ENCODE results near the gene TIMM29. TPM values are rescaled to one million over a fixed set of nuclear protein-coding genes. Genes with fewer than 3 reads are reported as not detected.

TIMM29 gene
- polyA plus RNA-seq, 3 donors: 5.2 to 18.7 (median 14.1) TPM

DNA sequence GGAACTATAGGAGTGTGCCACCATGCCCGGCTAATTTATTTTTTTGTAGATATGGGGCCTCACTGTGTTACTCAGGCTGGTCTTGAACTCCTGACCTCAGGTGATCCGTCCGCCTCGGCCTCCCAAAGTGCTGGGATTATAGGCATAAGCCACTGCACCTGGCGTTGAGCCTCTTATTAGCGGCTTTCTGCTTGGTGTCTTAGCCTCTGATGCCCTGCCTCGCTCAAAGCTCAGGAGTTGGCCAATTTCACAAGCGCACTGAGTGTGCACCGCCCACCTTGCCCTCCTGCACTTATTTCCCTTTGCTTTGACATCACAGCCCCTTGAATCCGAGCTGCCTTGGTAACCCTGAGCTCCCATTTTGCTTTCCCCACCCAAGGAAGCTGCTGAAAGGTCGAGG is 10.3 kb upstream of the TIMM29 start:
- intact Hi-C loops (cut with micrococcal nuclease): no loop called here
- TF ChIP-seq, protein P1, sequence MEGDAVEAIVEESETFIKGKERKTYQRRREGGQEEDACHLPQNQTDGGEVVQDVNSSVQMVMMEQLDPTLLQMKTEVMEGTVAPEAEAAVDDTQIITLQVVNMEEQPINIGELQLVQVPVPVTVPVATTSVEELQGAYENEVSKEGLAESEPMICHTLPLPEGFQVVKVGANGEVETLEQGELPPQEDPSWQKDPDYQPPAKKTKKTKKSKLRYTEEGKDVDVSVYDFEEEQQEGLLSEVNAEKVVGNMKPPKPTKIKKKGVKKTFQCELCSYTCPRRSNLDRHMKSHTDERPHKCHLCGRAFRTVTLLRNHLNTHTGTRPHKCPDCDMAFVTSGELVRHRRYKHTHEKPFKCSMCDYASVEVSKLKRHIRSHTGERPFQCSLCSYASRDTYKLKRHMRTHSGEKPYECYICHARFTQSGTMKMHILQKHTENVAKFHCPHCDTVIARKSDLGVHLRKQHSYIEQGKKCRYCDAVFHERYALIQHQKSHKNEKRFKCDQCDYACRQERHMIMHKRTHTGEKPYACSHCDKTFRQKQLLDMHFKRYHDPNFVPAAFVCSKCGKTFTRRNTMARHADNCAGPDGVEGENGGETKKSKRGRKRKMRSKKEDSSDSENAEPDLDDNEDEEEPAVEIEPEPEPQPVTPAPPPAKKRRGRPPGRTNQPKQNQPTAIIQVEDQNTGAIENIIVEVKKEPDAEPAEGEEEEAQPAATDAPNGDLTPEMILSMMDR (IDR thresholded peaks at IDR 0.05): no peak
- Mint-ChIP-seq H3K4me3 (no peak overlapping the region), H3K36me3 (peaks cover 42 to 75% of the 10 kb centered on the region in 2 donors), H3K27me3 (ENCODE audit: low read depth in 3 of 3) (no peaks in the 10 kb centered on the region), H3K9me3 (no peaks in the 10 kb centered on the region), H3K4me1 (no peaks in the 10 kb centered on the region), H3K27ac (peak overlapping the region in 2 of 7 donors; percentile 22 to 53)
- Histone ChIP-seq H3K27ac (ENCODE audit: low read depth in 1 of 2, low read length in 2 of 2) (no peak overlapping the region), H3K4me3 (replicated peaks in 1 of 3; ENCODE audit: low read depth in 2 of 3, low read length in 3 of 3) (no peak overlapping the region), H3K27me3 (ENCODE audit: control insufficient read depth in 2 of 2, insufficient read depth in 2 of 2, low read length in 2 of 2) (no peaks in the 10 kb centered on the region), H3K79me2 (ENCODE audit: insufficient read depth, low read length) (no peaks in the 10 kb centered on the region), H3K36me3 (replicated peaks in 1 of 2; ENCODE audit: control insufficient read depth in 1 of 2, insufficient read depth in 2 of 2, low read length in 2 of 2) (peaks cover 53 to 76% of the 10 kb centered on the region in 2 donors), H2AFZ (ENCODE audit: insufficient read depth, low read depth, low read length, poor library complexity, severe bottlenecking) (no peak overlapping the region), H3K4me1 (ENCODE audit: control insufficient read depth in 1 of 2, insufficient read depth in 2 of 2, low read length in 2 of 2) (no peaks in the 10 kb centered on the region), H4K20me1 (ENCODE audit: insufficient read depth, low read length) (no peaks in the 10 kb centered on the region), H3K9me3 (replicated peaks in 1 of 2; ENCODE audit: control insufficient read depth in 1 of 2, insufficient read depth in 1 of 2, low read length in 2 of 2) (no peaks in the 10 kb centered on the region), H3K9ac (ENCODE audit: insufficient read depth, low read length, poor library complexity, severe bottlenecking) (no peak overlapping the region), H3K4me2 (replicated peaks; ENCODE audit: extremely low read depth, low read length, poor library complexity, severe bottlenecking) (no peak overlapping the region)
- no peak for DNase-seq
- 92% methylated on average over 2 of the region's 11 CpGs for WGBS (ENCODE audit: insufficient coverage)

DNA sequence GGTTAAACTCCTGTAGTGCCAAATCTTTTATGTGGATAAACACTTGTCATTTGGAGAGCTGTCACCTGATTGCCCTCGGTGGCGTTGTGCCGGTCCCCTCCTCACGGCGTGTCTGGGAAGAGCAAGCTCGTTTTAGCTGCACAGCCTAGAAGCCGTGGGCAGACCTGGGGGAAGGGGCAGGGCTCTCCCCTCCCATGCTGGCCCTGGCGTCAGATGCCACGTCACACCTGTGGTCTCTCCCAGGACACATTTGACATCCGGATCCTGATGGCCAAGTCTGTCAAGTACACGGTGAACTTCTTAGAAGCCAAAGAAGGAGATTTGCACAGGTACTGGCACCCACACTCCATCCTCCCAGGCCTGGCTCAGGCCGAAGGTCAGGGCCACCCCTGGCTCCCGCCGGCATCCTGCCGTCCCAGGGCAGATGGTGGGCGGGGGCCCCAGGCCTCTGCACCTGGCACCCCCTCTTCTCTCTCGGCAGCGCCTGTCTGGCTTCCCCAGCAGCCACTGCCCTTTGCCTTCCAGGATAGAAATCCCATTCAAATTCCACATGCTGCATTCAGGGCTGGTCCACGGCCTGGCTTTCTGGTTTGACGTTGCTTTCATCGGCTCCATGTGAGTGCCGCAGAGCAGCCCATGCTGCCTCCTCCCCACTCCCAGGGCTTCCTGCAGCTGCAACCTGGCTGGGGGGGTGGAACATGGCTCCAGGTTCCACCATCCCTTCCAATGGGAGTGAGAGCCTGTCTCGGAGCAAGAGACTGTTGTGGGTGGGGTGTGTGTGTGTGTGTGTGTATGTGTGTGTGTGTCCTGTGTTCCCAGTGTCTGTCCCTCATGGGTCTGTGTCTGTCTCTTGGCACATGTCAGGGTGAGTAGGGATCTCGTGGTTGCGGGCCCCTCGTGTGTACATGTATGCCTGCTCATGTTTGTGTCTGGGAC is 9.0 kb upstream of the TIMM29 start:
- Mint-ChIP-seq H3K27ac (no peak overlapping the region), H3K4me3 (no peak overlapping the region)

More for the DNA sequence above, 9.0 kb upstream of the TIMM29 start:
- DNase-seq: no peak
- no peaks in the 10 kb centered on the region for H4K20me1 ChIP-seq (ENCODE audit: insufficient read depth, low read length)
- H3K9me3 ChIP-seq (replicated peaks in 1 of 2; ENCODE audit: control insufficient read depth in 1 of 2, insufficient read depth in 1 of 2, low read length in 2 of 2): no peaks in the 10 kb centered on the region
- Mint-ChIP-seq H3K9me3 (no peaks in the 10 kb centered on the region), H3K4me1 (no peaks in the 10 kb centered on the region), H3K36me3 (peaks cover 43 to 75% of the 10 kb centered on the region in 2 donors), H3K27me3 (ENCODE audit: low read depth in 3 of 3) (peaks cover 0 to under 1% (median 0%) of the 10 kb centered on the region in 3 donors)
- TF ChIP-seq, protein P1 (IDR thresholded peaks at IDR 0.05): no peak
- no peak overlapping the region for H3K27ac ChIP-seq (ENCODE audit: low read depth in 1 of 2, low read length in 2 of 2)
- no peak overlapping the region for H3K4me3 ChIP-seq (replicated peaks in 1 of 3; ENCODE audit: low read depth in 2 of 3, low read length in 3 of 3)
- intact Hi-C loops (cut with micrococcal nuclease): loop anchor here in 1 of 2 donors (10.0 kb wide), 1 partner anchor 45 kb away; the partner anchor contains the start of gene CARM1
- H3K4me2 ChIP-seq (replicated peaks; ENCODE audit: extremely low read depth, low read length, poor library complexity, severe bottlenecking): no peak overlapping the region
- no peak overlapping the region for H3K9ac ChIP-seq (ENCODE audit: insufficient read depth, low read length, poor library complexity, severe bottlenecking)
- H3K27me3 ChIP-seq (ENCODE audit: control insufficient read depth in 2 of 2, insufficient read depth in 2 of 2, low read length in 2 of 2): no peaks in the 10 kb centered on the region
- no peaks in the 10 kb centered on the region for H3K79me2 ChIP-seq (ENCODE audit: insufficient read depth, low read length)
- no peak overlapping the region for H2AFZ ChIP-seq (ENCODE audit: insufficient read depth, low read depth, low read length, poor library complexity, severe bottlenecking)
- peaks cover 58 to 79% of the 10 kb centered on the region in 2 donors for H3K36me3 ChIP-seq (replicated peaks in 1 of 2; ENCODE audit: control insufficient read depth in 1 of 2, insufficient read depth in 2 of 2, low read length in 2 of 2)
- no peaks in the 10 kb centered on the region for H3K4me1 ChIP-seq (ENCODE audit: control insufficient read depth in 1 of 2, insufficient read depth in 2 of 2, low read length in 2 of 2)
- WGBS (ENCODE audit: insufficient coverage): 93% methylated on average over 22 of the region's 26 CpGs

Measured in CD14-positive monocyte (primary cell).